ENCODE data around the gene CC2D2B.

DNA sequence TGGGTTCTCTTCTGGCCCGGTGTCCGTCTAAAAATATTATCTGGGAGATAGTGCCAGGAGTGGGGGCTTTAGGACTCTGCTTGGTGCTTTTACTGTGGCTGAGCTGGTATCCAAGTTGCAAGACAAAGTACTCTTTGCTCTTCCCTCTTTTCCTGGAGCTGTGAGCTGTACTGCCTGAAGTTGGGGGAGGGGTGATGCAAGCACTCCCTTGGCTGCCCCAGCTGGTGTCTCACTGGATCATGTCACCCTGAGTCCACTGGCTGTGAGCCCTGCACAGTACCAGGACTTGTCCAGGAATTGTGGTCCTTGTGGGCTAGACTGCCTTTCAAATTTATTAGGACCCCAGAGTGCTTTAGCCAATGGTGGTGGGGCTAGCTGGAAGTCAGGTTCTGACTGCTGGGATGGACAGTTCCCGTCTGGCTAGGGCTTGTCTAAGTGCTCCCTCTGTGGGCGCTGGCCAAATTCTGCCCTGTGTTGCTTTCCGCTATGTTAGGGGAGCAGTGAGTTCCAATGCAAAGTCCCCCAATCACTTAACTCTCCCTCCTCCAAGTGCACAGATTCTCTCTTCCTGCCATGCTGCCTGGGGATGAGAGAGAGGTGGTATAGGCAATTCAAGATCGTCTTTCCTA is 13.1 kb downstream of the CC2D2B start:
- TF ChIP-seq, protein P1, sequence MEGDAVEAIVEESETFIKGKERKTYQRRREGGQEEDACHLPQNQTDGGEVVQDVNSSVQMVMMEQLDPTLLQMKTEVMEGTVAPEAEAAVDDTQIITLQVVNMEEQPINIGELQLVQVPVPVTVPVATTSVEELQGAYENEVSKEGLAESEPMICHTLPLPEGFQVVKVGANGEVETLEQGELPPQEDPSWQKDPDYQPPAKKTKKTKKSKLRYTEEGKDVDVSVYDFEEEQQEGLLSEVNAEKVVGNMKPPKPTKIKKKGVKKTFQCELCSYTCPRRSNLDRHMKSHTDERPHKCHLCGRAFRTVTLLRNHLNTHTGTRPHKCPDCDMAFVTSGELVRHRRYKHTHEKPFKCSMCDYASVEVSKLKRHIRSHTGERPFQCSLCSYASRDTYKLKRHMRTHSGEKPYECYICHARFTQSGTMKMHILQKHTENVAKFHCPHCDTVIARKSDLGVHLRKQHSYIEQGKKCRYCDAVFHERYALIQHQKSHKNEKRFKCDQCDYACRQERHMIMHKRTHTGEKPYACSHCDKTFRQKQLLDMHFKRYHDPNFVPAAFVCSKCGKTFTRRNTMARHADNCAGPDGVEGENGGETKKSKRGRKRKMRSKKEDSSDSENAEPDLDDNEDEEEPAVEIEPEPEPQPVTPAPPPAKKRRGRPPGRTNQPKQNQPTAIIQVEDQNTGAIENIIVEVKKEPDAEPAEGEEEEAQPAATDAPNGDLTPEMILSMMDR (IDR thresholded peaks at IDR 0.05; ENCODE audit: insufficient read depth, low read depth, low read length): no peak
- no peak for TF ChIP-seq EZH2 (IDR thresholded peaks at IDR 0.05; ENCODE audit: insufficient read depth, low read length)

Measured in astrocyte (in vitro differentiated cells and primary cell).